Fibroblast of gingiva (primary cell): ENCODE results near the gene TRABD2B.
"Not testable (repeated sequence)": the region's sequence is repeated elsewhere in the genome, so short reads cannot be mapped to it uniquely, and the experiment has no call there.

Experiments
- DNase-seq: peaks from one replicate; pipeline ENCODE4 v3.0.0-alpha.2; 2011; ENCODE audit warnings: low read depth

TRABD2B gene

GRCh38 chr1:47967864-47968555, 29.2 kb downstream of the TRABD2B start:
- DNase-seq, result no peak

- DNase-seq, result no peak
Observed at GRCh38 chr1:47965816-47966215, 31.4 kb downstream of the TRABD2B start.

- no peak for DNase-seq
Observed at GRCh38 chr1:47964636-47965035, 32.5 kb downstream of the TRABD2B start.

GRCh38 chr1:47963568-47964358, 33.4 kb downstream of the TRABD2B start:
- DNase-seq, result peak; percentile 32

GRCh38 chr1:47962750-47963492, 34.3 kb downstream of the TRABD2B start:
- no peak for DNase-seq

GRCh38 chr1:47961835-47962234, 35.4 kb downstream of the TRABD2B start:
- DNase-seq, result not testable (repeated sequence)

GRCh38 chr1:47956491-47956890, 40.7 kb downstream of the TRABD2B start:
- not testable (repeated sequence) for DNase-seq

GRCh38 chr1:47953661-47954060, 43.5 kb downstream of the TRABD2B start:
- DNase-seq, result no peak

- DNase-seq, result no peak
Observed at GRCh38 chr1:47951545-47952235, 45.5 kb downstream of the TRABD2B start.

- no peak for DNase-seq
Observed at GRCh38 chr1:47951026-47951425, 46.2 kb downstream of the TRABD2B start.

- DNase-seq, result no peak
Observed at GRCh38 chr1:47950471-47950870, 46.7 kb downstream of the TRABD2B start.

GRCh38 chr1:47948126-47948525, 49.1 kb downstream of the TRABD2B start:
- no peak for DNase-seq

- no peak for DNase-seq
Observed at GRCh38 chr1:47947531-47947930, 49.7 kb downstream of the TRABD2B start.

GRCh38 chr1:47944561-47944960, 52.6 kb downstream of the TRABD2B start:
- DNase-seq, result no peak

GRCh38 chr1:47942240-47942629, 55.0 kb downstream of the TRABD2B start:
- no peak for DNase-seq

- no peak for DNase-seq
Observed at GRCh38 chr1:47941609-47942239, 55.5 kb downstream of the TRABD2B start.

- peak; percentile 29 for DNase-seq
Observed at GRCh38 chr1:47940779-47941178, 56.4 kb downstream of the TRABD2B start.

- DNase-seq, result no peak
Observed at GRCh38 chr1:47940326-47940725, 56.9 kb downstream of the TRABD2B start.

GRCh38 chr1:47938520-47938919, 58.7 kb downstream of the TRABD2B start:
- no peak for DNase-seq

- DNase-seq, result no peak
Observed at GRCh38 chr1:47937586-47938254, 59.5 kb downstream of the TRABD2B start.

- no peak for DNase-seq
Observed at GRCh38 chr1:47936916-47937551, 60.2 kb downstream of the TRABD2B start.
